K562 (cell line): Measurements from ENCODE around the gene ZNF197. TPM values are rescaled to one million over a fixed set of nuclear protein-coding genes. Genes with fewer than 3 reads are reported as not detected.

ENCODE experiments used
- ATAC-seq: fragments of 200-7000 bp; cut with Tn5 transposase; 3 replicates; pipeline ENCODE4 v1.9.1; 2020; ENCODE audit warnings: moderate library complexity
- BruUV-seq: library from RNA; stranded (reverse); fragments of 400-500 nt; replicated peaks from 2 replicates; lab custom pipeline; 2021; lab: Mats Ljungman, UMichigan
- CTCF ChIA-PET: fragments of 300-600 bp; formaldehyde crosslinking; extraction: SDS; loops from one replicate; lab custom pipeline; 2021; ENCODE audit warnings: low intra/inter-chr PET ratio; lab: Yijun Ruan, JAX
- POLR2A ChIA-PET: fragments of 300-600, 350-650 bp; sonication (Branson Sonifier 250); formaldehyde crosslinking; extraction: SDS; loops from one replicate; lab custom pipeline; 2021; ENCODE audit warnings: antibody characterized with exemption, inconsistent platforms; lab: Yijun Ruan, JAX
- DNase-seq, 4 experiments: peaks; one replicate each; pipeline versions ENCODE4 v3.0.0 to v3.0.0-alpha.2; 2011 to 2018; ENCODE audit warnings: low spot score in 3 of 4, mixed read lengths in 3 of 4; ENCODE audit errors: extremely low read depth in 1 of 4
- FAIRE-seq: peaks from 2 replicates; lab custom pipeline; 2011; peaks lifted over from hg19 to GRCh38; lab: Jason Lieb, UNC
- H2AFZ ChIP-seq: 2 replicates; pipeline ENCODE4 v1.6.0; 2011; ENCODE audit warnings: low read depth, low read length, control low read depth, inconsistent platforms
- H3K27ac ChIP-seq: fragments of 200-600 bp; 3 replicates; pipeline ENCODE4 v1.8.0; 2011; ENCODE audit warnings: low read depth, mild to moderate bottlenecking, control low read depth, inconsistent platforms, low read length, moderate library complexity, mixed read lengths; ENCODE audit errors: extremely low read depth
- H3K27me3 ChIP-seq, 2 experiments: fragments of 300-600 bp in 1 of 2; 2 replicates in 1 of 2; 3 replicates in 1 of 2; pipeline versions ENCODE4 v1.6.0 to v1.8.0; 2011; ENCODE audit warnings: inconsistent platforms in 2 of 2, low read length in 2 of 2, mild to moderate bottlenecking in 1 of 2, mixed read lengths in 1 of 2, moderate library complexity in 1 of 2; ENCODE audit not compliant: control insufficient read depth in 2 of 2, insufficient read depth in 2 of 2
- H3K36me3 ChIP-seq: fragments of 300-600 bp; 3 replicates; pipeline ENCODE4 v1.8.0; 2011; ENCODE audit warnings: mild to moderate bottlenecking, low read length, inconsistent platforms; ENCODE audit not compliant: control insufficient read depth, insufficient read depth
- H3K4me1 ChIP-seq, 2 experiments: fragments of 200-600 bp in 1 of 2; replicated peaks in 1 of 2; 2 replicates in 1 of 2; 3 replicates in 1 of 2; pipeline versions ENCODE4 v1.5.1 to v1.8.0; 2011; ENCODE audit warnings: inconsistent platforms in 2 of 2, low read length in 2 of 2, mild to moderate bottlenecking in 1 of 2, mixed read lengths in 1 of 2, moderate library complexity in 1 of 2; ENCODE audit not compliant: control insufficient read depth in 2 of 2, insufficient read depth in 2 of 2
- H3K4me2 ChIP-seq: 2 replicates; pipeline ENCODE4 v1.6.1; 2011; ENCODE audit warnings: low read length, control low read depth, inconsistent platforms, mixed read lengths; ENCODE audit not compliant: insufficient read depth
- H3K4me3 ChIP-seq: fragments of 200-600 bp; sonication (generic), shearing (Covaris generic); 2 replicates; pipeline ENCODE4 v1.5.1; 2016; ENCODE audit warnings: control low read depth, inconsistent platforms
- H3K79me2 ChIP-seq: fragments of 200-600 bp; 3 replicates; pipeline ENCODE4 v1.8.0; 2011; ENCODE audit warnings: low read length, inconsistent platforms; ENCODE audit not compliant: control insufficient read depth, insufficient read depth
- H3K9ac ChIP-seq, 2 experiments: 2 replicates each; pipeline versions ENCODE4 v1.6.0 to v1.6.1; 2011; ENCODE audit warnings: low read depth in 2 of 2, low read length in 2 of 2, control low read depth in 1 of 2, inconsistent platforms in 1 of 2, mild to moderate bottlenecking in 1 of 2, mixed read lengths in 1 of 2; ENCODE audit not compliant: insufficient read depth in 1 of 2
- H3K9me1 ChIP-seq: one replicate; pipeline ENCODE4 v1.6.0; 2011; ENCODE audit warnings: inconsistent platforms, mild to moderate bottlenecking, low read length, moderate library complexity; ENCODE audit not compliant: control insufficient read depth, insufficient read depth
- H3K9me3 ChIP-seq: replicated peaks from 2 replicates; pipeline ENCODE4 v1.5.1; 2011; ENCODE audit warnings: low read depth, low read length, inconsistent platforms; ENCODE audit not compliant: control insufficient read depth, insufficient read depth
- H4K20me1 ChIP-seq: replicated peaks from 2 replicates; pipeline ENCODE4 v1.6.1; 2011; ENCODE audit warnings: low read length, inconsistent platforms, mixed read lengths; ENCODE audit not compliant: control insufficient read depth, insufficient read depth
- FOSL1 ChIP-seq: fragments of 200-800 bp; sonication (Bioruptor generic); conservative IDR thresholded peaks from 2 replicates; pipeline ENCODE4 v1.6.1; 2016; ENCODE audit warnings: missing genetic modification characterization, missing compliant biosample characterization
- SMAD3 ChIP-seq: fragments of 450-650 bp; formaldehyde crosslinking; conservative IDR thresholded peaks from 2 replicates; pipeline ENCODE4 v1.4.0; 2020; ENCODE audit warnings: mild to moderate bottlenecking
- SNAPC5 ChIP-seq: fragments of 250-450 bp; sonication (Bioruptor Pico); IDR thresholded peaks from 2 replicates; pipeline ENCODE4 v1.8.0; 2021; ENCODE audit warnings: moderate library complexity, mild to moderate bottlenecking, inconsistent platforms
- ZFPM2 ChIP-seq: fragments of 250-450 bp; sonication (Bioruptor Pico); IDR thresholded peaks from 2 replicates; pipeline ENCODE4 v1.5.1; 2022; ENCODE audit warnings: mild to moderate bottlenecking
- ZNF609 ChIP-seq: sonication (generic); formaldehyde crosslinking; IDR thresholded peaks from 2 replicates; pipeline ENCODE4 v1.8.1; 2023; ENCODE audit warnings: missing genetic modification reagents, mild to moderate bottlenecking, borderline replicate concordance
- WGBS: fragments of 100-300 bp; shearing (Covaris generic); methylation state at CpG from one replicate; pipeline ENCODE4 v1.1.6; 2016; ENCODE audit warnings: low coverage, mixed read lengths; ENCODE audit not compliant: insufficient coverage; ENCODE audit errors: missing lambda C conversion rate; 5-methylcytosine and 5-hydroxymethylcytosine counted together
- in situ Hi-C: fragments of 300-500 bp; cut with MboI; formaldehyde crosslinking; loops from 4 replicates; pipeline ENCODE4 v1.15.0; 2018; ENCODE audit warnings: inconsistent platforms, mixed read lengths
- intact Hi-C: fragments of 100-400 bp; cut with micrococcal nuclease; formaldehyde crosslinking; loops from 2 replicates; pipeline ENCODE4 v1.14.2; 2022
- polyA plus RNA-seq, 8 experiments: library from polyadenylated mRNA; depleted of rRNA in 4 of 8; stranded (reverse) in 5 of 8; unstranded in 3 of 8; fragments of >200 nt; fragmentation: Nextera tagmentation in 2 of 8; fragmentation: Illumina TruSeq in 1 of 8; extraction: Ambion mirVana in 2 of 8; extraction: Trizol in 1 of 8; gene quantifications; 2 replicates each; pipeline versions ENCODE4 v1.2.1 to v1.2.3, GENCODE V29; 2011 to 2014; ENCODE audit warnings: inconsistent platforms in 1 of 8, missing spikeins in 1 of 8
- total RNA-seq, 7 experiments: library from RNA; depleted of rRNA in 6 of 7; stranded (reverse); fragments of >200 nt in 6 of 7; fragmentation: Illumina TruSeq in 2 of 7; extraction: Trizol in 2 of 7; gene quantifications; 2 replicates each; pipeline versions ENCODE4 v1.2.1 to v1.2.3, GENCODE V29; 2011 to 2021; ENCODE audit warnings: low replicate concordance in 1 of 7
- TF ChIP-seq, protein P1 (sequence below): fragments of 450-650 bp; IDR thresholded peaks from 2 replicates; pipeline ENCODE4 v1.6.1; 2016; ENCODE audit warnings: missing biosample characterization, missing genetic modification characterization

ZNF197 gene
- total and polyA plus RNA-seq, 9 of the 15 experiments (the other 6 are each of a cell fraction or from before 2014, with no cell fraction given): 3.5 to 19.1 (median 13.7) TPM

GRCh38 chr3:44647771-44648170 is 22.9 kb downstream of the ZNF197 start:
- no peak overlapping the region for H3K27ac ChIP-seq
- WGBS: 79% methylated on average over 1 of the region's 1 CpG
- peaks cover 21% of the 10 kb centered on the region for H3K9me3 ChIP-seq
- H3K36me3 ChIP-seq: peaks cover 31% of the 10 kb centered on the region
- BruUV-seq: no TSS peak
- no peak overlapping the region for H3K4me2 ChIP-seq
- H3K27me3 ChIP-seq: no peaks in the 10 kb centered on the region
- no peaks in the 10 kb centered on the region for H4K20me1 ChIP-seq
- POLR2A ChIA-PET: interaction anchor here (0.9 to 1.7 kb wide), 4 partner anchors 9 to 23 kb away, joined by 4 to 14 read pairs (median 8); partner anchors contain the start of gene ZNF197
- peaks cover 0 to 6% of the 10 kb centered on the region in 2 experiments; a peak in 3 of 5 replicates for H3K4me1 ChIP-seq
- intact Hi-C loops (loop anchor here (1.0 kb wide), 1 partner anchor 23 kb away; no protein-coding TSS in a partner anchor), in situ Hi-C loops (no loop called here)
- FAIRE-seq (no peak), DNase-seq (no peak), ATAC-seq (no peak)
- CTCF ChIA-PET: no interaction called here
- no peak for TF ChIP-seq SNAPC5 (CRISPR knock-in tag)
- H3K79me2 ChIP-seq: peaks cover 17% of the 10 kb centered on the region
- no peak overlapping the region for H2AFZ ChIP-seq
- H3K4me3 ChIP-seq: no peak overlapping the region
- H3K9ac ChIP-seq: no peak overlapping the region
- no peaks in the 10 kb centered on the region for H3K9me1 ChIP-seq

DNA sequence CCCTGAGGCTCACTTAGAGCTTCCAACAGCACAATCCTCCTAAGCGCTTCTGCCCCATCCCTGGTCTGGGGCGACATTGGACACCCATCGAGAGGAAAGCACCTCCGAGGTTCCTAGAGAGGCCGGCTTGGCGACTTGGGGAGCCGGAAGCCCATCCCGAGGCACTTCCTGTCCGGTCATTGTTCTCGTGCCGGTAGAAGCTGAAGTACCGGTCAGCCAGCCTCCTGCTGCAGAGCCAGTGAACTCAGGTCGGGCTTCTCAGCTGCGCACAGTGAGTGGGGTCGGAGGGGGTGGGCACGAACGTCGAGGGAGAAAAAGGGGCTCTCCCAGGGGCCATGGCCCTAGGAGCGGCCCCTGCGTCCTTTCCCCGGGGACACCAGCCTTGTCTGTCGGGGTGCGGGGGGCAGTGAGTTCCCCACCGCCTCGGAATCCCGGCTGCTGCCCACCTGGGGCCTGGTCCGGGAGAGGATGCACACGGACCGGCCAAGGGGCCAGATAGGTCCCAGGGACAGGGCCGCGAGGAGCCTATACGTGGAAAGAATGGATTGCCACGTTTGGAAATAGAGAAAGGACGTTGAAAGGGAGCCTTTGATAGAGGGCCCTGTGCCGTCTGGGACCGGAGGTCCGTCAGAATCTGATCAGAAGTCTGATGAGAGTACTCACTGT is 23.9 kb downstream of the ZNF197 start, which contains the start of gene ZNF35:
TSS of gene ZNF35 (plus strand) at position 169 of the 666 bp plus-strand sequence. CDS start 2,336 bp downstream, outside the sequence.
- WGBS: 3% methylated on average over 37 of the region's 37 CpGs
- intact Hi-C loops: loop anchor here (1.0 kb wide), 1 partner anchor 24 kb away; no protein-coding TSS in a partner anchor
- Histone ChIP-seq H2AFZ (peak within 1 kb of the TSS; percentile 63), H3K27ac (peak within 1 kb of the TSS; percentile 40), H3K9me1 (no peaks in the 10 kb centered on the region), H3K9me3 (peaks cover 12% of the 10 kb centered on the region), H3K36me3 (peaks cover 32% of the 10 kb centered on the region), H3K4me2 (peak within 1 kb of the TSS; percentile 84), H3K27me3 (no peaks in the 10 kb centered on the region), H3K9ac (peak within 1 kb of the TSS; percentile 75 to 94), H3K4me3 (peak within 1 kb of the TSS; percentile 80), H3K4me1 (peaks cover 0 to 6% of the 10 kb centered on the region in 2 experiments; a peak in 3 of 5 replicates), H3K79me2 (peaks cover 17% of the 10 kb centered on the region), H4K20me1 (no peaks in the 10 kb centered on the region)
- FAIRE-seq (peak; percentile 96), ATAC-seq (peak; percentile 99), DNase-seq (peak; percentile 91 to 95 (median 94))
- POLR2A ChIA-PET: interaction anchor here (0.6 to 1.7 kb wide), 6 partner anchors 9 to 81 kb away, joined by 3 to 14 read pairs (median 4); partner anchors contain the start of gene ZNF197
- in situ Hi-C loops: no loop called here
- BruUV-seq: TSS peak; percentile 61
- CTCF ChIA-PET: no interaction called here
- TF ChIP-seq SMAD3: peak; percentile 45; the same call in 1 of the 2 replicates
- TF ChIP-seq ZFPM2: no peak
- TF ChIP-seq ZNF609: no peak
- TF ChIP-seq, protein P1, sequence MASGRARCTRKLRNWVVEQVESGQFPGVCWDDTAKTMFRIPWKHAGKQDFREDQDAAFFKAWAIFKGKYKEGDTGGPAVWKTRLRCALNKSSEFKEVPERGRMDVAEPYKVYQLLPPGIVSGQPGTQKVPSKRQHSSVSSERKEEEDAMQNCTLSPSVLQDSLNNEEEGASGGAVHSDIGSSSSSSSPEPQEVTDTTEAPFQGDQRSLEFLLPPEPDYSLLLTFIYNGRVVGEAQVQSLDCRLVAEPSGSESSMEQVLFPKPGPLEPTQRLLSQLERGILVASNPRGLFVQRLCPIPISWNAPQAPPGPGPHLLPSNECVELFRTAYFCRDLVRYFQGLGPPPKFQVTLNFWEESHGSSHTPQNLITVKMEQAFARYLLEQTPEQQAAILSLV (tag): no peak
- TF ChIP-seq FOSL1 (tag): no peak
